OCI-LY7 (cell line): ENCODE measurements around the gene SLC9C1.

Experiments used
- EZH2phosphoT487 ChIP-seq: fragments of 200-600 bp; sonication (generic); IDR thresholded peaks from 2 replicates; pipeline ENCODE4 v1.6.1; 2018; ENCODE audit warnings: low read depth, borderline replicate concordance, mild to moderate bottlenecking, mixed run types, antibody characterized with exemption, low read length, moderate library complexity, mixed read lengths
- TF ChIP-seq, protein P1 (sequence below): fragments of 200-600 bp; sonication (generic); conservative IDR thresholded peaks from 2 replicates; pipeline ENCODE4 v1.5.1; 2014; ENCODE audit warnings: mild to moderate bottlenecking, antibody characterized with exemption, low read length, moderate library complexity, mixed read lengths

DNA sequence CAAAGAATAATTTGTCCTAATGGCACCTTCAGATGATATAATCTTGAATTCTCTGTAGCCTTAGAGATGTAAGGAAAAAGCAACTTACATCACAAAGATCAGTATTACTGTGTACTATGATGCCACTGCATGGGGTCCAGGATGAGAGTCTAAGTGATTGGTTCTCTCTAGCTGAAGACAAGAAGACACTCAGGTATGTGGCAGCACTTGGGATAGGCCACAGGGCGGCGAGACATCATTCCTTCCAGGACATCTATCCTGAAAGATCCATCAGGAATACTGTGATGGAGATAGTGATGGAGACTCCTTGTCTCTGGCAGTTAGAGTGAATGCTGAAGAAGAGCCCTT is 41.4 kb upstream of the SLC9C1 start:
- TF ChIP-seq, protein P1, sequence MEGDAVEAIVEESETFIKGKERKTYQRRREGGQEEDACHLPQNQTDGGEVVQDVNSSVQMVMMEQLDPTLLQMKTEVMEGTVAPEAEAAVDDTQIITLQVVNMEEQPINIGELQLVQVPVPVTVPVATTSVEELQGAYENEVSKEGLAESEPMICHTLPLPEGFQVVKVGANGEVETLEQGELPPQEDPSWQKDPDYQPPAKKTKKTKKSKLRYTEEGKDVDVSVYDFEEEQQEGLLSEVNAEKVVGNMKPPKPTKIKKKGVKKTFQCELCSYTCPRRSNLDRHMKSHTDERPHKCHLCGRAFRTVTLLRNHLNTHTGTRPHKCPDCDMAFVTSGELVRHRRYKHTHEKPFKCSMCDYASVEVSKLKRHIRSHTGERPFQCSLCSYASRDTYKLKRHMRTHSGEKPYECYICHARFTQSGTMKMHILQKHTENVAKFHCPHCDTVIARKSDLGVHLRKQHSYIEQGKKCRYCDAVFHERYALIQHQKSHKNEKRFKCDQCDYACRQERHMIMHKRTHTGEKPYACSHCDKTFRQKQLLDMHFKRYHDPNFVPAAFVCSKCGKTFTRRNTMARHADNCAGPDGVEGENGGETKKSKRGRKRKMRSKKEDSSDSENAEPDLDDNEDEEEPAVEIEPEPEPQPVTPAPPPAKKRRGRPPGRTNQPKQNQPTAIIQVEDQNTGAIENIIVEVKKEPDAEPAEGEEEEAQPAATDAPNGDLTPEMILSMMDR = no peak
- TF ChIP-seq EZH2phosphoT487 = no peak
